ENCODE measurements around the gene OMA1.
A peak's percentile ranks its signal among the peaks of the same experiment; 100 is the strongest.
"Not testable (repeated sequence)": the region's sequence is repeated elsewhere in the genome, so short reads cannot be mapped to it uniquely, and the experiment has no call there.

Gene OMA1

DNA sequence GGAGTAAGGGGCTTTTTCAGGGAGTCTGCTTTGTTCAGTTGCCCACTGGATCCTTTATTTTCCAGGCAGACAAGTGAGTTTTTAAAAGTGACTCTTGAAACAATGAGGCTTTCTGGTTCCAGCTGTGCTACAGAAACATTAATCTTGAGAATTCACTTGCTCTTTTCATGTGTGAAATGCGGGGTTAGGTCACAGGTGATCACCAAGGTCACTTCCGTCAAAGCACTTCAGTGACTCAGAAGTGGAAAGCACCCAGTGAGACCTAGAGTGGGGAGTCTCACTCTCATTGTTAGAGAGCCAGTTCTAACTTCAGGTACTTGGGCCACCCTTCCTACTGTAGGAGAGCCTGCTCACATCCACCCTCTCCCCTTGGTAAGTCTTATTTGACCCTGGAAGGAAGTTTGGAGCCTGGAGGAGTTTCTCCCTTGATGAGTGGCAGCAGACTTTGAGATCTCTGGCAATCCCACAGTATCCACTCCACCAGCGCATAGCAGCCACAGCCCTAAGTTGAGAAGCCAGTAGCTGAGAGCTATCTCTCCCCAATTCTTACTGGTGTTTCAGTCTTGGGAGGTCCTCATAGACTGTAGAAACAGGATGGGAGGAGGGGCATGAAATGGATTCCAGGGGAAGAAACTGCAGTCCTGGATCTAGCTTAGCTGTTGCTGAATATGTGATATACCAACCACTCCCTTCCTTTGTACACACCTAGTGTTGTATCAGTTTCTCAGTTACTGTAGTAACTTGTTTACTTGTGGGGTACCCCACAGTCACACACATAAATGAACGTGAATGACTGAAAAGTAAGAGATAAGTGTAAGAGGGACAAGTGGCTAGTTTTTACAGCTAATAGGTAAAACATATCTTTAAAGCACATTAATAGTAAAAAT is 27.4 kb upstream of the OMA1 start:
- DNase-seq, result no peak

DNA sequence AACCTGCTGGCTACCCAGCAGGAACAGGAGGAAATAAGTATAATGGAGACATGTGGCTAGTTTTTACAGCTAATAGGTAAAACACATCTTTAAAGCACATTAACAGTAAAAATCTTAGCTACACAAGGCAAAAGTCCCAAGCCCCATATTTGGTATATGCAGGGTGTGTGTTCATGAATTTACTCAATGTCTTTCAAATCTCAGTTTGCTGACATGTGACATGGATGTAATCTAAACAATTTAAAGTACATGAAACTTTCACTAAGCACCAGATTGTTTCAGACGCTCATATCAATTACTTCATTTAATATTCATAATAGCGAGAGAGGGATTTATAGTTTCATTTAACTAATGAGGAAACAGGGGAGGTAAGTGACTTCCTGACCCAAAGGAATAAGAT is 26.6 kb upstream of the OMA1 start:
- no peak for DNase-seq

DNA sequence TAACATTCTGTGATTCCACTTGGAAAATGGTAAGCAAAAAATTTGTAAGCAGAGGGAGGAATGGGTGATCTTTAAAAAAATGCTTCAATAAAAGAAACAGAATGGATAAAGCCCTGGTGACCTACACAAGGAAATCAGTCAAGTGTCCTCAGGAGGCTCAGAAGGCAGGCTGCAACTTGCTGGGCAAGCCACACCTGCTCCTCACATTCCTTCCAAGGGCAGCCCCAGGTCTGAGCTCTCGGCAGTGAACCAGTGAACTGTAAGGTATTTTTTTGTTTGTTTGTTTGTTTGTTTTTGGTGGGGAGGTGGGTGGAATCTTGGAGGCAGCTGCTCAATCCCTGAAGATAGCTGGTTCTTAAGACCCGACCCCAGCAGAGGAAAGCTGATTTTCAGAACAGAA is 26.2 kb upstream of the OMA1 start:
- DNase-seq, result no peak

DNA sequence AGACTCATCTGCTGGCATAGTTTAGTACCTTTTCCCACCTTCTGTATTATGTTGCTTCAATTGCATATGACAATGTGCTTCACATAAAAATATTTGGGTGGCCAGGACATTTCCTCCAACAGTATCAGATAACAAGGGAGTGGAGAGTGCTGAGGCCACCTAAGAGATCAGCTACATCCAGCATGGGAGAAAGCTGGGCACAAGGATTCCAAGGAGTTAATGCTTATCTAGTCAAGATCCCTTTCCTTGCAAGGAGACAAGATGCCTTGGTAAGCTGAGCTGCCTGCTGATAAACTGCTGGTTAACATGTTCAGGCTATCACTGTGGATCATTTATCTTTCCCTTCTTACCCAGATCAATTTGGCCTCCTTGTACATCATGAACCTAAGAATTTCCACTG is 25.1 kb upstream of the OMA1 start:
- no peak for DNase-seq

DNA sequence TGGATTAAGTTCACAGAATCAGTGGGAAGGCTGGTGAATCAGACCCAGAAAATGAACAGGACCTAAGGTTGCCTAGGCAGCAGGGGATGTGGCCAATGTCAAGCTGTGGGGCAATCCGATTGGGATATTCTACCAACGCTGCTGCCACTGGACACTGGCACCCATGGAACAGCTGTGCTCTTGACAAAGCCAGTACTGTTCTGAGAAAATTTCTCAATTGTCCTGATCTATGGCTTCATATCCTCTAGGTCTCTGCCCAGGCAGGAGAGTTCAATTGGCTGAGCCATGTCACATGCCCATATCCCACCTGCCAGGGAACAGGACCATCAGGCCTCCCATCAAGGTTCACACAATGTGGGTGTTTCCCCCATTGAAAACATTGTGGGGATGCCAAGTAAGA is 24.3 kb upstream of the OMA1 start:
- no peak for DNase-seq

DNA sequence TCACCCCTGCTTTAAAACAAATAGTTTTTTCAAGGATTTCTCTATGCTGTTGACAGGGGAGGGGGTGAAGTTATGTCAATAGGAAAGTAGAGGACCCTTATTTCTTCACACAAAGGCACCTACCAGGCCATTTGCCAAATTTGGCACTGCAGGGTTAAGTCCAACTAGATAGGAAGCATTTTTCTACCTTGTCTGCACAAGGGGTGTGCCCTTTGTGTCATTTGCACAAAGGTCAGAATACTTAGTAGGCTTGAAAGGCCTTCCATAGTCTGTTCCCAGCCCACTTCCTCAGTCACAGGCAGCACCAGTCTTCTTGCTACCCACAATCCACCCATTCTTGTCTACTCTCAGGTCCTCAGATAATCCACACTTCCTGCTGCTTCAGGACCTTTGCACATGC is 23.6 kb upstream of the OMA1 start:
- no peak for DNase-seq

DNA sequence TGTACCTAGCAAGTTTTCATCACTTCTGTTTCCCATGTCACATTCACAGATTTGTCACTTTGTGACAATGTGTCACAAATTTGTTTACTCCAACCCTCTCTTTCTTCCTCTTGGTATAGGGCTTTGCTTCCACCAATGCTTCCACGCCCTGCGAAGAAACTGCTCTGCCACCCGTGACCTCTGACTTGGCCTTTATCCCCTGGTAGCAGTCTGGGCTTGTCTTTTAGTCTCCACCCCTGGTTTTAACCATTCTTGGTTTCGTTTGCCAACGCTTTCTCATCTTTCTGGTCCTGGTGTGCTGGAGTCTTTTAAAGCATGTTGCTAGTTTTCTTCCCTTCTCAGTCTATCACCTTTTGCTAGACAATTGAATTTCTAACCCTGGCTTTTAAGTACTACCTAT is 22.4 kb upstream of the OMA1 start:
- DNase-seq, result no peak

DNA sequence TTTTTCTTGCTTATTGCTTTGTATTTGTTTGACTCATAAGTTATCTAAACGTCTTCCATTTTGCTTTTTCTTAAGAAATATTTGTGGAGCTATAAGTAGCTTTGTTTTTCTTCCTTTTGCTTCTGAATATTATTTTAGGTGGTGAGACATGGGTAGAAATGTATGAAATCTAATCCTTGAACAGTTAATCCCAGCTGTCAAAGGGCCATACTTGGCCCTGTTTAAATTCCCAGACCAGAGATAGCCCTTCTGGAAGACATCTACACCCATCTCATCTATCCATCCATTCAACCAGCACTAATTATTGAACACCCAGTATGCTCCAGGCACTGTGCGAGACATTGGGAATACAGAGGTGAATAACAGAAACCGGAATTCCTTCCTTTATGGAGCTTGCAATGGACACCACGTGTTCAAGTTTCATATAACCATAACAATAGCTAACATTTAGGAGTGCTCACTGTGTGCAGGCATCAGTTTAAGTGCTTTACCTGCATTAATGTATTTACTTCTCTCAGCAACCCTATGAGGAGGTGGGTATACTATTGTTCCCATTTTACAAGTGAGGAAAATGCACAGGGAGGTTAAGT is 21.8 kb upstream of the OMA1 start:
- DNase-seq, result no peak

DNA sequence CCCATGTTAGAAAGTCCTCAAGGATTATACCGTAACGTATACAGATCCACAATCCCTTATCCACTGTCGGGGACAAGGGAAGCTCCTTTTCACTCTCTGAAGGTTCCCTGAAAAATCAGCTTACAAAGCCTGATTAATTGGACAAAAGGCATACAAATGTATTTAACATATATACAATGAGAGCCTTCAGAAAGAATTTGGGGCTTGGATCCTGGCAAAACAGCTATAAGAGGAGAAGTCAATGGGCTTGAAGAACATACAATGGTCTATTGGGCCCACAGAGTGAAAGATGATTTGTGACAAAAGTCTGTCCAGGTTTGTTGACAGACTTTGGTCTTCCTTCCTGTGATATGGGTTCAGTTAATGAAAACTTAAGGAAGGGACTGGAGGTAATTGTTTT is 19.8 kb upstream of the OMA1 start:
- no peak for DNase-seq

DNA sequence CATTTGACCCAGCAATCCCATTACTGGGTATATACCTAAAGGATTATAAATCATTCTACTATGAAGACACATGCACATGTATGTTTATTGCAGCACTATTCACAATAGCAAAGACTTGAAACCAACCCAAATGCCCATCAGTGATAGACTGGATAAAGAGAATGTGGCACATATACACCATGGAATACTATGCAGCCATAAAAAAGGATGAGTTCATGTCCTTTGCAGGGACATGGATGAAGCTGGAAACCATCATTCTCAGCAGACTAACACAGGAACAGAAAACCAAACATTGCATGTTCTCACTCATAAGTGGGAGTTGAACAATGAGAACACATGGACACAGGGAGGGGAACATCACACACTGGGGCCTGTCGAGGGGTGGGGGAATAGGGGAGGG is 17.2 kb upstream of the OMA1 start:
- DNase-seq, result not testable (repeated sequence)

DNA sequence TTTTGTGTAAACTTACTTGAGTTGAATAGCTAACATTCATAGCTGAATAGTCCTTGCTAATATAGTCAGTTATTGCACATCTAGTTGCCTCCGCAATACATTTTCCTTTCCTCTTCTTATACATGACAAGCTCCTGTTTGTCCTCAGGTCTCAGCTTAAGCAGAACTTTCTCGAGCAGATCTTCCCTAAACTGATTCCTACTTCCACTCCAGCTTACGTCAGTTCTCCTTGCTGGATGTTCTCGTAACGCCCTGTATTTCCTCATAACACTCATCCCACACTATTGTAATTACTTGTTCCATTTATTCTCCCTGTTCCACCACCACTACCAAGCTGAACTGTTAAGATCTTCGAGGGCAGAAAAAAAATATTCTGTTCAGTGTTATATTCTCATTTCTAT is 15.1 kb upstream of the OMA1 start:
- no peak for DNase-seq

DNA sequence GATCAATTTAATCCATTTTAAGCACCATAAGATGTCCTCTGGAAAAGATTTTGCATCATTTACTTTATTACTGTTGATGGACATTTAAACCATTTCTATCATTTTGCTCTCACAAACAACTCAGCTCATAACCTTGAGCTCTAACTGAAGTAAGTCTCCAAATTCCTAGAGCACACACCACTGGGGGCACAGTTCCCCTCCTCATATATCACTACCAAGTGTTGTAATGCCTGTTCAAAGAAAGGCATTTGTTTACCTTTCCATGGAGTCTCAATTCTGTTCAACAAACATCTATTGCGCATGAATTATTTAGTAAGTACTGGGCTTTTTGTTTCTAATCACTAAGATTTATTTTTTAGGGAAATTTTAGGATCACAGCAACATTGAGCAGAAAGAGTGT is 8.9 kb upstream of the OMA1 start:
- no peak for DNase-seq

DNA sequence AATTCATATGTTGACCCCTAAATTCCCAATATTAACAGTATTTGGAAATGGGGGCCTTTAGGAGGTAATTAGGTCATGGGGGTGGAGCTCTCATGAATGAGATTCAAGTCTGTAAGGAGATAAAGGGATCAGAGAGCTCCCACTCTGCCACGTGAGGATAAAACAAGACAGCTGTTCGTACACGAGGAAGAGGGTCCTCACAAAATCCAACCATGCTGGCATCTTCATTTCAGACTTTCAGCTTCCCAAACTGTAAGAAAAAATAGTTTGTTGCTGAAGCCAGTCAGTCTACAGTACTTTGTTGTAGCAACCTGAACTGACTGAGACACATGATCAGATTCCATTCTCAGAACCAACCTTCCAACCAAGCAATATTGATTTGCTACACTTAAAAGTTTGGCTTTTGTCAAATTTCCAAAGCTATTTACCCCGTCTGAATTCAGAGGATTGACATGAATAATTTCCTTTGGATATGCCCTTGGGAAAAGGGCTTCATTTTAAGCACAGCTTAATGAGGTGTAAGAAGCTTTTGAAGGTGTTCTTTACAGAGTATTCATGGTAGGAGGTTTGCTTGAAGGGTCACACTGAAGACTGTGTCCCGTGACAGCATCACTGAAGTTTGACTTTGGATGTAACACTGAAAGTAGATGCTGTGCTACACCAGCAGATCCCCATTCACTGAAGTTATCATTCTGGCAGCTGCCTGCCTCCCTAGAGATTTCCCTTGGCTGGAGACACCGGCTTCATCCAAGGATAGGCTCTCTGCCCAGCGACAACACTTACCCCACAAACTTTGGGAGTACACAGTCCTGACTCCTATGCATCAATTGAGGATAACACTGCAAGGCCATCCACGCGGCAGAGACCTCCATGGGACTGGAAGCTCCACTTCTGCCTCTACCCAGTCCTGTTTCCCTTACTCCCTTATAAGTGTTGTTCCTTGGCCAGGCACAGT is 4.9 kb upstream of the OMA1 start:
- no peak for DNase-seq

DNA sequence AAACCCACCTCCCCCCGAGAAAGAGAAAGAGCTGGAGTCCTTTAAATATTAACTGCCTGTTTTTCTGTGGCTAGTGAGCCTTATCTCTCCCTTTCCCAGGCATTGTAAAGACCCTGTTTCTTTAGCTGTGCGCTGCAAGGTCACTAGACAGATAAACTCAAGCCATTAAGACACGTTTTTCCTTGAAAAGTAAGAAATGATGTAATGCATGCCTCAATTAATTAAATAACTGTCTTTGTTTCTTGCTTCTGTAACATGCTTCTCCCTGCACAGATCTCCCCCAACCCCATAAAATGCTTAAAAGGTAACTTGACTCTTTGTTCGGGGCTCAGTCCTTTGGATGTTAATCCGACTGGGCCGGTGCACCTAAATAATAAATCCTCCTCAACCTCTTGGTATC is 2.8 kb upstream of the OMA1 start:
- peak; percentile 82 for DNase-seq

DNA sequence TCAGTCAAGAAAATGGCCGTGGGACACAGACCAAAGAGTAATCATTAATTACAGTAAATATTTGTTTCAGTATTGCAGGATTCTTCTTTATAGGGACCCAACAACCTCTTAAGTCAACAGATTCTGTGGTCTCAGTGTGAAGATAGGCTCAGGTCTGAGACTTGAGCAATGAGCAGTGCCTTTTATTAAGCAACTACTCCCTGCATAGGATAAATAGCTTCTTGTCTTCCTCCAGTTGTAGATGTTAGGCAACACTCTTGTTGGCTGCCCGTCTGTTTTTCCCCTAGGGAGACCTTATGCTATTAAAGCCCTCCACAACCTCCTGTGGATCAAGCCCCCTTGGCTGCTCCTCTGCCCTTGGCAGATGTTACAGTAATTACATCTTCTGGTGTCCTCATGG is 1.8 kb upstream of the OMA1 start:
- DNase-seq, result peak; percentile 57

DNA sequence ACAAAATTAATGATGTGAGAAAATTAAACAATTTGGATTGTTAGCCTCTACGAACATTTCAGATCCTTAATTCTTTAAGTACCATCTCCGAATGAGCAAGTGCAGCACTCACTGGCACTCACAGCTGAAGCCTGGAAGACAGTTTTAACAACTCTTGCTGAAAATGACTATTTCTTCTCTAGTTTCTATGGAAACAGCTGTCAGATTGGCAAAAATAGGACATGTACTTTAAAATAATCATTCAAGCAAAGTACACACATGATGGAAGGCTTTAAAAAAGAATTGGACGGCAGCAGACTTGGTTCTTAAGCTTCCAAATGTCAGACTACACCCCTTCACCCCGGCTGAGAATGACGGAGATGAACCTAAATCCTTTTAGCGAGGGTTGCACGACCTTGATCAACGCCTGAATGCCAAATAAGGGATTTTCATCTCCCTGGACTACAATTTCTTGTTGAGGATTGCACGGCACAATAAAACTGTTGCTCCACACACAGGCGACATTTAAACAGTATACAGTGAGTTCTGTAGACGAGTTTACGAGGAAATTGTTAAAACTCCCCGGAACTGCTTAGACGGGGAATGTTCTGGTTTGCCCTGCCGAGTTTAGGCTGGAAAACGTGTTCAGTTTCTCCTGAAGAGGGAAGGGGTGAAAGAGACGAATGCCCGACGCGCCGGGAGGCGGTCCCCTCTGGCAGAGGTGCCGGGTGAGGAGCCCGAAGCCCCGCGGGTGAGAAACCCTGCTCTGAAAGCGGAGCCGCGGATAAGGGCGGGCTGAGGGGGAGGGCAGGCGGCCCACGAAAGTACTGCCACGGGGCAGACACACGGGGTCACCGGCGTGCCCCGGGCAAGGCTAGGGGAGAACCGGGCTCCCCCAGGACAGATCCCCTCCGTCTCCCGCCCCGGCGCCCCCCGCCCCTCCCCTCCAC is 671 bp downstream of the OMA1 start:
- DNase-seq, result peak; percentile 83

DNA sequence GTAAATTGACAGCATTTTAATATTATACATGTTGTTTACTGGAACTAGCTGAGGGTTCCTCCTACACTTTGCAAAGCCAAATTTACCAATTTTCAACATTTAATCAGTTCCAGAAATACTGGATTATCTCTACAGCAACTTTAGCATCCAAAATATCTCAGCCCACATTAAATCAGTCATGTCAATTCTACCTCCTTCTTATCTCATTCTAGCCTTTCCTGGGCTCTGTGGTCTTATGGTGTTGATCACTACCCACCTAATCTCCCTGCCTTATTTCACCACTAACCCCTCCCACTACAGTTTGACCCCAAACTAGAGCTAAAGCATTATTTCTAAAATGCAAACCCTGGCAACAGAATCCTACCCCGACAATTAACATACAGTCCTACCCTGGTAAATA is 3.3 kb downstream of the OMA1 start:
- peak; percentile 54 for DNase-seq

DNA sequence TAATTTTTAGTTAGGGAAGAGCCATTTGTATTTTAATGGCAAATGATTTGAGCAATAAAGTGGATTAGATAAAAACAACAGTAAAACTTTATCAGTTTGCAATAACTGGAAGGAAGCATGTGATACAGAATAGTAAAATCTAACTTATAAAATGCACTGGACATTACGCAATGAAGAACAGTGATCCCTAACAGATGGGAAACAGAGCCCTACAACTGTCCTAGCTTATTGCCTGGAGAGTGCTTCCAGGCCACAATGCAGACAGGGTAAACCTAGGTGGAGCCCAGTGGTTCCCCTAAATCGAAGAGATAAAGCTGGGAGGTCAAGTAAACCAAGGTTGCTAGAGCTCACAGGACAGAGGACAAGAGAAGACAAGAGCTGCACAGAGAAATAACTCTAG is 7.0 kb downstream of the OMA1 start:
- DNase-seq, result peak; percentile 19

DNA sequence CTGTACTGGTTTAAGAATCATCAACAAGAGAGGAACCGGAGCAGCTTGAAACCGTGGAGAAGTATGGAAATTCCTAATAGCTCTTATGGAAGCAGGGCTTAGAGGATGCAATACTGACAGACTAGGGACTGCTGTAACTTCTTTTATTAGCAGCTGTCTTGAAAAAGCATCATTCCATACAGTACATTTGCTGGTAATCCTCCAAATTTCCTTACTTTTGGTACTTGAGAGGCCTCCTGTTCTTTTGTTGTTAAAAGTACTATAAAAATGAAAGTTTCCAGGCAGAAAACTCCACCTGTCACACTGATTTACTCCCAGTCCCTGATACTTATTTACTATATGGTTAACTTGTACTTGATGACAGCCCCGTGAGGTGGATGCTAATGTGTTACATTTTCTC is 7.7 kb downstream of the OMA1 start:
- DNase-seq, result no peak

DNA sequence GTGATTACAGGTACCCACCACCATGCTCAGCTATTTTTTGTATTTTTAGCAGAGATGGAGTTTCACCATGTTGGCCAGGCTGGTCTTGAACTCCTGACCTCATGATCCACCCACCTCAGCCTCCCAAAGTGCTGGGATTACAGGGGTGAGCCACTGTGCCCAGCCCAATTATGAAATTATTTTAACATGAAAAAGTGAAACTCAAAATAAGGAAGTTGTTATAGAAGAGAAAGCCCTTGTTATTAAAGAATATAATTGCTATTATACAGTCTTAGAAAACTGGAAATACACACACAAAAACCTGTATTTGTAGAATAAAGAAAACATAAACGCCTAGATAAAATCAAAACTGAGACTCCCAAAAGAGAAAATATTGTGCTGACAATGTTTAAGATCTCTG is 14.7 kb downstream of the OMA1 start:
- DNase-seq, result not testable (repeated sequence)

DNA sequence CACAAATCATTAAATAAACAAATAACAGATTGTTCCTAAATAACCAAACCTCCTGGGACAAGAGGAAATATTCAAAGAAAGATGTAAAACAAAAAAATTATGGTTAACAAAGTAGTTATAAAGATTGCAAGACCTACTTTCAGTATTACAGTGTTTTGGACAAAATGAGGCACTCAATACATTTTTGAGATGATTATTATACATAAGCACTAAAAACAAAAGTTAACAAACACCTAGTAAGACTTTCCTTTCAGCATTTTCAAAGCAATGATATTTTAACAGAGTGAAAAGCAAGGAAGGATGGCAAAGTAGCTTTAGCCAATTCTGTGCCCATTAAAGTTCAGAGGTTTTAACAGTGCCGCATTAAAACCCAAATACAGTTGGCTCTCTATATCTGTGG is 17.2 kb downstream of the OMA1 start:
- DNase-seq, result no peak

DNA sequence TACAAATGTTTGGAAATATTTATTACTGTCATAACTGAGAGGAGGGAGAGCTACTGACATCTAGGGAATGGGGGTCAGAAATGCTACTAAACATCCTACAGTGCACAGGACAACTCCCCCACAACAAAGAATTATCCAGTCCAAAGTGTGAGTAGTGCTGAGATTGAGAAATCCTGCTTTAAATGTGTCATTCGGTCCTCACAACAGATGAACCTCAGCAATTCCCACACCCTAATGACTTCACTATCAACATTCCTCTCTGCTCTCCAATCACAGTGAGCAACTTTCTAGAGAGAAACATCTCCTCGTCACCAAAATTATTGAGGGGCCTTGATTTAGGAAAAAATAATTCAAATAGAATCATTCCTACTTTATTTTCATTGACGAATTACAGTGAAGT is 18.0 kb downstream of the OMA1 start:
- no peak for DNase-seq
